GM06990 (cell line): Measurements from ENCODE around the gene ARHGEF10L.

Experiments
- DNase-seq: peaks from one replicate; pipeline ENCODE4 v3.0.0-alpha.2; 2011; ENCODE audit not compliant: insufficient read length; ENCODE audit errors: extremely low read depth
- H3K27me3 ChIP-seq: replicated peaks from 2 replicates; pipeline ENCODE4 v1.6.0; 2011; ENCODE audit warnings: low read length; ENCODE audit not compliant: control insufficient read depth, insufficient read depth
- H3K36me3 ChIP-seq: 2 replicates; pipeline ENCODE4 v1.5.1; 2011; ENCODE audit warnings: low read length; ENCODE audit not compliant: control insufficient read depth, insufficient read depth
- H3K4me3 ChIP-seq: replicated peaks from 2 replicates; pipeline ENCODE4 v1.5.1; 2011; ENCODE audit warnings: low read depth, mild to moderate bottlenecking, control low read depth, low read length
- TF ChIP-seq, protein P1 (sequence below): IDR thresholded peaks from 2 replicates; pipeline ENCODE4 v1.5.1; 2011; ENCODE audit warnings: low read length, control low read depth, mild to moderate bottlenecking, inconsistent platforms; ENCODE audit not compliant: insufficient read depth, poor library complexity, severe bottlenecking

ARHGEF10L gene

DNA sequence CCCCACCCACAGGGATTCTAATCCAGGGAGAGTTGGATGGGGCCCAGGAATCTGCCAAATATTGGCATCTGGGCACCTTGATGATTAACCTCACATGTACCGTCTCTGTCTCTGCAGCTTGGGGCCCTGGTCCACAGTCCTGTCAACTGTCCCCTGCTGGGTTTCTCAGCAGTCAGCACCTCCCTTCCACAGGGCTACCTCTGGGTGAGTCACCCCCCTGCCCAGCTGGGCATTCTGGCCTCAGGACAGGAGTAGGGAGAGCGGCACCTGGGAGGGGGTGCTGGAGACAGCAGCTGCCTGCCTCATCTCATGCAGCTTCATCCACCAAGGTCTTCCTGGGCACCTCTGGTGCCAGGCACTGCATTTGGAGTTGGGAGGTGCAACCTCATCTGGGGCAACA, 115.0 kb downstream of the ARHGEF10L start:
- TF ChIP-seq, protein P1, sequence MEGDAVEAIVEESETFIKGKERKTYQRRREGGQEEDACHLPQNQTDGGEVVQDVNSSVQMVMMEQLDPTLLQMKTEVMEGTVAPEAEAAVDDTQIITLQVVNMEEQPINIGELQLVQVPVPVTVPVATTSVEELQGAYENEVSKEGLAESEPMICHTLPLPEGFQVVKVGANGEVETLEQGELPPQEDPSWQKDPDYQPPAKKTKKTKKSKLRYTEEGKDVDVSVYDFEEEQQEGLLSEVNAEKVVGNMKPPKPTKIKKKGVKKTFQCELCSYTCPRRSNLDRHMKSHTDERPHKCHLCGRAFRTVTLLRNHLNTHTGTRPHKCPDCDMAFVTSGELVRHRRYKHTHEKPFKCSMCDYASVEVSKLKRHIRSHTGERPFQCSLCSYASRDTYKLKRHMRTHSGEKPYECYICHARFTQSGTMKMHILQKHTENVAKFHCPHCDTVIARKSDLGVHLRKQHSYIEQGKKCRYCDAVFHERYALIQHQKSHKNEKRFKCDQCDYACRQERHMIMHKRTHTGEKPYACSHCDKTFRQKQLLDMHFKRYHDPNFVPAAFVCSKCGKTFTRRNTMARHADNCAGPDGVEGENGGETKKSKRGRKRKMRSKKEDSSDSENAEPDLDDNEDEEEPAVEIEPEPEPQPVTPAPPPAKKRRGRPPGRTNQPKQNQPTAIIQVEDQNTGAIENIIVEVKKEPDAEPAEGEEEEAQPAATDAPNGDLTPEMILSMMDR = no peak
- Histone ChIP-seq H3K36me3 (no peaks in the 10 kb centered on the region), H3K27me3 (peaks cover 2% of the 10 kb centered on the region), H3K4me3 (no peak overlapping the region)
- DNase-seq = no peak

DNA sequence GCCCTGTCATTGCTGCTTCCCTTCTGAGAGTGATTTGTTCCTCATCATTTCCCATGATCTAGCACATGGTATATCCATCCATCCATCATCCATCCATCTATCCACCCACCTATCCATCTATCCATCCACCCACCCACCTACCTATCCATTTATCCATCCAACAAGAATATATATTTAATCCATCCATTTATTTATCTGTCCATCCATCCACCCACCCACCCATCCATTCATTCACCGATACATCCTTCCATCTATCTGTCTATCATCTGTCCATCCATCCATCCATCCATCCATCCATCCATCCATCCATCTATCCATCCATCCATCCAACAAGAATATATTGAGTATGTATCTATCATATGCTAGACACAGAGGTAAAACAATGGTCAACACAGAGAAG, 115.7 kb downstream of the ARHGEF10L start:
- TF ChIP-seq, protein P1 = no peak
- H3K36me3 ChIP-seq = no peaks in the 10 kb centered on the region
- DNase-seq = no peak
- H3K27me3 ChIP-seq = peaks cover 2% of the 10 kb centered on the region
- no peak overlapping the region for H3K4me3 ChIP-seq

DNA sequence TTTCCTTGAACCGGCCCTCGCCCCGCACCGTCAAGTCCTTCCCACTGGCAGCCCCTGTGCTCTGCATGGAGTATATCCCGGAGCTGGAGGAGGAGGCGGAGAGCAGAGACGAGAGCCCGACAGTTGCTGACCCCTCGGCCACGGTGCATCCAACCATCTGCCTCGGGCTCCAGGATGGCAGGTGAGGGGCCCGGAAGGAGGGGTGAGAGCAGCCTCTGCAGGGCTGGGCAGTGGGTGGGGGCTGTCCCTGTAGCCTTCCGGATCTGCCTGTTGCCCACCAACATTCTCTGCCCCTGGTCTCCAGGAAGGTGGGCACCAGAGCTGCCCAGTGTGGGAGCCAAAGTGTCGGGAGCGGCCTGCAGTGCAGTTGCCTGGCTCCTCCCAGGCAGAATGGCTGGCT, 116.4 kb downstream of the ARHGEF10L start:
- Histone ChIP-seq H3K36me3 (no peaks in the 10 kb centered on the region), H3K27me3 (peaks cover 2% of the 10 kb centered on the region), H3K4me3 (no peak overlapping the region)
- DNase-seq = no peak
- TF ChIP-seq, protein P1 = no peak

DNA sequence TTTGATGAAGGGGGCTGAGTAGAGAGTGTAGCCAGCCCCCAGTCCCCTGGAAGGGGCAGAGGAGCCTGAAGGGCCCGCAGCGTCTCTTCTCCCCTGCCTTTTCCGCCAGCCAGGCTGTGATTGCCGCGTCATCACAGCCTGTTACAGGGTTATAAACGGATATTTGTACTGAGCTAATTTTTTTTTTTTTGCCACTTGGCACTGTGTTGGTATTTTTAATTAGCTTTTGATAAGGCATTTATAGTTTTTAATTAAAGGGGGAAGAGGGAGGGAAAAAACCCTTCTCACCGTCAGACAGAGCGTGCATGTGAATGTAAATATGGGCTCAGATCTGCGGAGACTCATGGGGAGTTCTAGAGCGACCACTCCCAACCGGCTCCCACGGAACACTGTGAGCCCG, 117.9 kb downstream of the ARHGEF10L start:
- TF ChIP-seq, protein P1 = no peak
- Histone ChIP-seq H3K36me3 (no peaks in the 10 kb centered on the region), H3K27me3 (peaks cover 2% of the 10 kb centered on the region), H3K4me3 (no peak overlapping the region)
- DNase-seq = no peak

DNA sequence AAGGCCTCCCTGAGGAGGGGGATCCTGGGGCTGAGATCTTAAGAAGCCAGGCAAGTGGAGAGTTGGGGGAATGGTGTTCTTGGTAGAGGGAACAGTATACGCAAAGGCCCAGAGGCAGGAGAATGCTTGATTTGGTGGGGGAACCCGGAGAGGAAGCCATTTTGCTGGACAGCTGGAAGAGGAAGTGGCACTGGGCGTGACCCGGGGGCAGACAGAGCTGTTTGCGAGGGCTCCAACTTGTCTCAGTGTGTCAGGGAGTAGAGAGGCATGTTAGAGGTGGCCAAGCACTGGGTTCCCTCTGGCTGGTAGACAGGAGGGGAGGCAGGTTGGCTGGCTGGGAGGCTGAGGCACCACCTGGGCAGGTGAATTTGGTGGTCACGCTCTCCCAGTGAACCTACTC, 119.3 kb downstream of the ARHGEF10L start:
- Histone ChIP-seq H3K27me3 (peaks cover 2% of the 10 kb centered on the region), H3K4me3 (no peak overlapping the region), H3K36me3 (no peaks in the 10 kb centered on the region)
- DNase-seq = no peak
- TF ChIP-seq, protein P1 = no peak

DNA sequence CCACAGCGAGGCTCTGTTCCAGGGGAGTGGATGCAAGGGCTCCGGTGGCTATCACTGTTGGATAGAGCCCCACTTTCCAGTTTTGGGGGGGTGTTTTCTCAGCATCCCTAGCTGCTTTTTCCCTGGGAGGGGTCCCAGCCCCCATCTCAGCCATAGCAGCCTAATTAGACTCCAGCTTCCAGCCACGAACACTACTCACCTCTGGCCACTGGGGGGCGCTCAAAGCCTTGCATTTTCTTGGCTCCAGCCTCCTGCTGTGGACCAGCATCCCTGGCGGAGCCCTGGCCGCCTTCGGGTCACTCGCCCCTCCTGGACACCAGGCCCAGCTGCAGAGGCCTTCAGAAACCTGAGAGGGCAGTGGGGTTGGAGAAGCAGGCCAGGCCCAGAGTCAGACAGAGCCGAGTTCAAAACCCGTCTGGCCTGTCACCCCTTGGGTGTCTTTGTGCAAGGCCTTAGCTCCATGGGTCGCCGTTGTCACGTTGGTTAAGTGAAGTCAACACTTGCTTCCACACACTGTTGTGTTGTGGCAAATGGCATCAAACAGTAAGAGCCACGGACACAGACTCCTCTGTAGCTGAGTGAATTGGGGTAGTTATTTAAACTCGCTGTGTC, 122.2 kb downstream of the ARHGEF10L start:
- no peaks in the 10 kb centered on the region for H3K27me3 ChIP-seq
- peak; percentile 19 for DNase-seq
- TF ChIP-seq, protein P1 = peak; percentile 82
- no peaks in the 10 kb centered on the region for H3K36me3 ChIP-seq
- H3K4me3 ChIP-seq = no peak overlapping the region
